GM19193 (cell line): ENCODE results near the gene THAP10.

Experiments
- POLR2A ChIP-seq: IDR thresholded peaks from 4 replicates; pipeline ENCODE4 v1.6.1; 2011; ENCODE audit not compliant: insufficient read depth, insufficient read length; ENCODE audit errors: extremely low read depth

THAP10 gene

GRCh38 chr15:70892002-70892911, at the start of gene THAP10, which contains the start of gene LRRC49:
TSS of gene THAP10 (minus strand) at chr15:70892433. CDS start at chr15:70892272, 161 bp downstream.
TSS of gene LRRC49 (plus strand) at chr15:70892826. CDS start at chr15:70892895, 69 bp downstream.
- no peak for TF ChIP-seq POLR2A

GRCh38 chr15:70936326-70936725, 44.1 kb upstream of the THAP10 start:
- no peak for TF ChIP-seq POLR2A

- TF ChIP-seq POLR2A = no peak
Observed at GRCh38 chr15:70935631-70936030, 43.4 kb upstream of the THAP10 start.

- no peak for TF ChIP-seq POLR2A
Observed at GRCh38 chr15:70933411-70933810, 41.2 kb upstream of the THAP10 start.

- TF ChIP-seq POLR2A = no peak
Observed at GRCh38 chr15:70932397-70932796, 40.2 kb upstream of the THAP10 start.

GRCh38 chr15:70931821-70932220, 39.6 kb upstream of the THAP10 start:
- no peak for TF ChIP-seq POLR2A

GRCh38 chr15:70923311-70924080, 31.3 kb upstream of the THAP10 start:
- no peak for TF ChIP-seq POLR2A

GRCh38 chr15:70922119-70922518, 29.9 kb upstream of the THAP10 start:
- no peak for TF ChIP-seq POLR2A

GRCh38 chr15:70920981-70921696, 28.9 kb upstream of the THAP10 start:
- TF ChIP-seq POLR2A = no peak

GRCh38 chr15:70917955-70918354, 25.7 kb upstream of the THAP10 start:
- no peak for TF ChIP-seq POLR2A

- TF ChIP-seq POLR2A = no peak
Observed at GRCh38 chr15:70916531-70916930, 24.3 kb upstream of the THAP10 start.

- TF ChIP-seq POLR2A = no peak
Observed at GRCh38 chr15:70912187-70912586, 20.0 kb upstream of the THAP10 start.

- TF ChIP-seq POLR2A = no peak
Observed at GRCh38 chr15:70910958-70911357, 18.7 kb upstream of the THAP10 start.

GRCh38 chr15:70907784-70908471, 15.7 kb upstream of the THAP10 start:
- TF ChIP-seq POLR2A = no peak

- no peak for TF ChIP-seq POLR2A
Observed at GRCh38 chr15:70906842-70907241, 14.6 kb upstream of the THAP10 start.

- no peak for TF ChIP-seq POLR2A
Observed at GRCh38 chr15:70902107-70902506, 9.9 kb upstream of the THAP10 start.
